NT2/D1 (cell line): ENCODE measurements around the gene LRRC32.

Source experiments
- YY1 ChIP-seq: IDR thresholded peaks from 2 replicates; pipeline ENCODE4 v1.6.1; 2011; ENCODE audit not compliant: insufficient read length, insufficient read depth
- ZNF274 ChIP-seq: IDR thresholded peaks from 2 replicates; pipeline ENCODE4 v1.6.1; 2011; ENCODE audit warnings: mild to moderate bottlenecking, low read depth, low read length

GRCh38 chr11:76671237-76671592 lies 668 bp upstream of the LRRC32 start:
- no peak for TF ChIP-seq ZNF274
- no peak for TF ChIP-seq YY1
